ENCODE results near the gene TMEM88. TPM values are rescaled to one million over a fixed set of nuclear protein-coding genes. Genes with fewer than 3 reads are reported as not detected.

The TMEM88 gene
- total and polyA plus RNA-seq, 2 of the 8 experiments (the other 6 are each of a cell fraction or from before 2014, with no cell fraction given) = 0.69 to 8.8 TPM

DNA sequence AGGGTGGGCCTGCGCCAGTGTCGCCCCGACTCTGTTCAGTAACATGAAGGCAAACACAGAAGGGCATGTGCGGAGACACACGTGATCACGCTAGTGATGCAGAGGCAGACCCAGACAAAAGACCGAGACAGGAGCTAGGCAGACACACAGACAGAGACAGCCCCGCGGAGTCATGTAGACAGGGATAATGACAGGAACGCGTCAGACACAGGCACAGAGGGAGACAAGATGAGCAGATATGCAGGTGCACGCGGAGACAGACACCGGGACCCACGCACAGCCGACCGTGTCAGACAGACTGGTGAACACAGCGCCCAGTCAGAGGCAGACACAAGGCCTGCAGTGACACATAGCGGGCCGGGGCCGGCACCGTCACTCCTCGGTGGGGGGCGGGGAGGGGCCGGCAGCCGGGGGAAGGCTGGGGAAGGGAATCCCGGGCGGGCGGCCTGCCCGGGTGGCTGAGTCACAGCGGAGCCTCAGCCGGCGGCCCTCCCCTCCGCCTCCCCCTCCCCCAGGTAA is 13.4 kb upstream of the TMEM88 start (continued):
- TF ChIP-seq YY1 (IDR thresholded peaks at IDR 0.05; ENCODE audit: low read depth, low read length) = no peak
- TF ChIP-seq EGR1 (IDR thresholded peaks at IDR 0.05; ENCODE audit: borderline replicate concordance, low read depth, low read length) = no peak
- TF ChIP-seq SRF (IDR thresholded peaks at IDR 0.05; ENCODE audit: low read depth, low read length) = no peak
- TF ChIP-seq HDAC6 (IDR thresholded peaks at IDR 0.05; ENCODE audit: low read depth, low read length) = no peak
- TF ChIP-seq, protein P1, sequence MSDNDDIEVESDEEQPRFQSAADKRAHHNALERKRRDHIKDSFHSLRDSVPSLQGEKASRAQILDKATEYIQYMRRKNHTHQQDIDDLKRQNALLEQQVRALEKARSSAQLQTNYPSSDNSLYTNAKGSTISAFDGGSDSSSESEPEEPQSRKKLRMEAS (IDR thresholded peaks at IDR 0.05) = no peak
- TF ChIP-seq, protein P2, sequence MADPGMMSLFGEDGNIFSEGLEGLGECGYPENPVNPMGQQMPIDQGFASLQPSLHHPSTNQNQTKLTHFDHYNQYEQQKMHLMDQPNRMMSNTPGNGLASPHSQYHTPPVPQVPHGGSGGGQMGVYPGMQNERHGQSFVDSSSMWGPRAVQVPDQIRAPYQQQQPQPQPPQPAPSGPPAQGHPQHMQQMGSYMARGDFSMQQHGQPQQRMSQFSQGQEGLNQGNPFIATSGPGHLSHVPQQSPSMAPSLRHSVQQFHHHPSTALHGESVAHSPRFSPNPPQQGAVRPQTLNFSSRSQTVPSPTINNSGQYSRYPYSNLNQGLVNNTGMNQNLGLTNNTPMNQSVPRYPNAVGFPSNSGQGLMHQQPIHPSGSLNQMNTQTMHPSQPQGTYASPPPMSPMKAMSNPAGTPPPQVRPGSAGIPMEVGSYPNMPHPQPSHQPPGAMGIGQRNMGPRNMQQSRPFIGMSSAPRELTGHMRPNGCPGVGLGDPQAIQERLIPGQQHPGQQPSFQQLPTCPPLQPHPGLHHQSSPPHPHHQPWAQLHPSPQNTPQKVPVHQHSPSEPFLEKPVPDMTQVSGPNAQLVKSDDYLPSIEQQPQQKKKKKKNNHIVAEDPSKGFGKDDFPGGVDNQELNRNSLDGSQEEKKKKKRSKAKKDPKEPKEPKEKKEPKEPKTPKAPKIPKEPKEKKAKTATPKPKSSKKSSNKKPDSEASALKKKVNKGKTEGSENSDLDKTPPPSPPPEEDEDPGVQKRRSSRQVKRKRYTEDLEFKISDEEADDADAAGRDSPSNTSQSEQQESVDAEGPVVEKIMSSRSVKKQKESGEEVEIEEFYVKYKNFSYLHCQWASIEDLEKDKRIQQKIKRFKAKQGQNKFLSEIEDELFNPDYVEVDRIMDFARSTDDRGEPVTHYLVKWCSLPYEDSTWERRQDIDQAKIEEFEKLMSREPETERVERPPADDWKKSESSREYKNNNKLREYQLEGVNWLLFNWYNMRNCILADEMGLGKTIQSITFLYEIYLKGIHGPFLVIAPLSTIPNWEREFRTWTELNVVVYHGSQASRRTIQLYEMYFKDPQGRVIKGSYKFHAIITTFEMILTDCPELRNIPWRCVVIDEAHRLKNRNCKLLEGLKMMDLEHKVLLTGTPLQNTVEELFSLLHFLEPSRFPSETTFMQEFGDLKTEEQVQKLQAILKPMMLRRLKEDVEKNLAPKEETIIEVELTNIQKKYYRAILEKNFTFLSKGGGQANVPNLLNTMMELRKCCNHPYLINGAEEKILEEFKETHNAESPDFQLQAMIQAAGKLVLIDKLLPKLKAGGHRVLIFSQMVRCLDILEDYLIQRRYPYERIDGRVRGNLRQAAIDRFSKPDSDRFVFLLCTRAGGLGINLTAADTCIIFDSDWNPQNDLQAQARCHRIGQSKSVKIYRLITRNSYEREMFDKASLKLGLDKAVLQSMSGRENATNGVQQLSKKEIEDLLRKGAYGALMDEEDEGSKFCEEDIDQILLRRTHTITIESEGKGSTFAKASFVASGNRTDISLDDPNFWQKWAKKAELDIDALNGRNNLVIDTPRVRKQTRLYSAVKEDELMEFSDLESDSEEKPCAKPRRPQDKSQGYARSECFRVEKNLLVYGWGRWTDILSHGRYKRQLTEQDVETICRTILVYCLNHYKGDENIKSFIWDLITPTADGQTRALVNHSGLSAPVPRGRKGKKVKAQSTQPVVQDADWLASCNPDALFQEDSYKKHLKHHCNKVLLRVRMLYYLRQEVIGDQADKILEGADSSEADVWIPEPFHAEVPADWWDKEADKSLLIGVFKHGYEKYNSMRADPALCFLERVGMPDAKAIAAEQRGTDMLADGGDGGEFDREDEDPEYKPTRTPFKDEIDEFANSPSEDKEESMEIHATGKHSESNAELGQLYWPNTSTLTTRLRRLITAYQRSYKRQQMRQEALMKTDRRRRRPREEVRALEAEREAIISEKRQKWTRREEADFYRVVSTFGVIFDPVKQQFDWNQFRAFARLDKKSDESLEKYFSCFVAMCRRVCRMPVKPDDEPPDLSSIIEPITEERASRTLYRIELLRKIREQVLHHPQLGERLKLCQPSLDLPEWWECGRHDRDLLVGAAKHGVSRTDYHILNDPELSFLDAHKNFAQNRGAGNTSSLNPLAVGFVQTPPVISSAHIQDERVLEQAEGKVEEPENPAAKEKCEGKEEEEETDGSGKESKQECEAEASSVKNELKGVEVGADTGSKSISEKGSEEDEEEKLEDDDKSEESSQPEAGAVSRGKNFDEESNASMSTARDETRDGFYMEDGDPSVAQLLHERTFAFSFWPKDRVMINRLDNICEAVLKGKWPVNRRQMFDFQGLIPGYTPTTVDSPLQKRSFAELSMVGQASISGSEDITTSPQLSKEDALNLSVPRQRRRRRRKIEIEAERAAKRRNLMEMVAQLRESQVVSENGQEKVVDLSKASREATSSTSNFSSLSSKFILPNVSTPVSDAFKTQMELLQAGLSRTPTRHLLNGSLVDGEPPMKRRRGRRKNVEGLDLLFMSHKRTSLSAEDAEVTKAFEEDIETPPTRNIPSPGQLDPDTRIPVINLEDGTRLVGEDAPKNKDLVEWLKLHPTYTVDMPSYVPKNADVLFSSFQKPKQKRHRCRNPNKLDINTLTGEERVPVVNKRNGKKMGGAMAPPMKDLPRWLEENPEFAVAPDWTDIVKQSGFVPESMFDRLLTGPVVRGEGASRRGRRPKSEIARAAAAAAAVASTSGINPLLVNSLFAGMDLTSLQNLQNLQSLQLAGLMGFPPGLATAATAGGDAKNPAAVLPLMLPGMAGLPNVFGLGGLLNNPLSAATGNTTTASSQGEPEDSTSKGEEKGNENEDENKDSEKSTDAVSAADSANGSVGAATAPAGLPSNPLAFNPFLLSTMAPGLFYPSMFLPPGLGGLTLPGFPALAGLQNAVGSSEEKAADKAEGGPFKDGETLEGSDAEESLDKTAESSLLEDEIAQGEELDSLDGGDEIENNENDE (IDR thresholded peaks at IDR 0.05; ENCODE audit: insufficient replicate concordance, low read length) = no peak
- TF ChIP-seq FOSL1 (IDR thresholded peaks at IDR 0.05; ENCODE audit: insufficient read depth, low read depth, low read length) = no peak
- no peak for TF ChIP-seq CTBP2 (IDR thresholded peaks at IDR 0.05; ENCODE audit: borderline replicate concordance, insufficient read depth, insufficient read length, low read length)
- TF ChIP-seq POLR2A (IDR thresholded peaks at IDR 0.05; ENCODE audit: control extremely low read depth in 1 of 2, low read depth in 2 of 2, low read length in 2 of 2) = no peak
- no peak for TF ChIP-seq SIRT6 (IDR thresholded peaks at IDR 0.05; ENCODE audit: low read length)
- no peak for TF ChIP-seq CBX8 (IDR thresholded peaks at IDR 0.05; ENCODE audit: borderline replicate concordance, low read depth, low read length)
